HCT116 (cell line): ENCODE measurements around the gene RTN1. TPM values are rescaled to one million over a fixed set of nuclear protein-coding genes. Genes with fewer than 3 reads are reported as not detected.
"Not testable (repeated sequence)": the region's sequence is repeated elsewhere in the genome, so short reads cannot be mapped to it uniquely, and the experiment has no call there.

Experiments
- ATAC-seq: fragments of 200-7000 bp; cut with Tn5 transposase; 2 replicates; pipeline ENCODE4 v1.9.1; 2020; ENCODE audit warnings: mild to moderate bottlenecking, moderate library complexity
- BruUV-seq: library from RNA; stranded (reverse); fragments of 400-500 nt; replicated peaks from 2 replicates; lab custom pipeline; 2021; lab: Mats Ljungman, UMichigan
- CTCF ChIA-PET: fragments of 300-600 bp; sonication (Branson Sonifier 250); formaldehyde crosslinking; loops from one replicate; lab custom pipeline; 2021; ENCODE audit warnings: antibody characterized with exemption; lab: Charles Lee
- POLR2A ChIA-PET: fragments of 300-600, 350-600 bp; sonication (Branson Sonifier 250); formaldehyde crosslinking; loops from one replicate; lab custom pipeline; 2021; ENCODE audit warnings: antibody characterized with exemption; lab: Charles Lee
- RAD21 ChIA-PET, 2 experiments: fragments of 300-600 bp; sonication (Branson Sonifier 250); formaldehyde crosslinking; loops; one replicate each; lab custom pipeline; 2023; ENCODE audit warnings: low total read pairs in 2 of 2; ENCODE audit not compliant: uncharacterized antibody in 2 of 2, unreplicated experiment in 2 of 2, low non-redundant PET in 1 of 2; lab: Charles Lee
- DNase-seq: peaks from one replicate; pipeline ENCODE4 v3.0.0-alpha.2; 2010; ENCODE audit warnings: low read depth, low spot score
- H2AFZ ChIP-seq: fragments of 200-600 bp; shearing (Covaris generic), sonication (generic); 2 replicates; pipeline ENCODE4 v1.6.1; 2017; ENCODE audit warnings: low read depth, mixed run types, mixed read lengths, antibody characterized with exemption, low read length; ENCODE audit not compliant: poor library complexity, severe bottlenecking
- H3K27ac ChIP-seq: 2 replicates; pipeline ENCODE4 v1.5.1; 2012; ENCODE audit warnings: low read depth, low read length
- H3K27me3 ChIP-seq: fragments of 200-600 bp; sonication (generic); 2 replicates; pipeline ENCODE4 v1.6.1; 2016; ENCODE audit warnings: mixed run types, low read length, mixed read lengths; ENCODE audit not compliant: insufficient read depth
- H3K36me3 ChIP-seq, 2 experiments: fragments of 200-500 bp in 1 of 2; fragments of 200-600 bp in 1 of 2; sonication (Bioruptor generic) in 1 of 2; sonication (generic) in 1 of 2; 2 replicates each; pipeline versions ENCODE4 v1.5.1 to v1.6.1; 2014 to 2016; ENCODE audit warnings: low read length in 2 of 2, inconsistent platforms in 1 of 2, mixed read lengths in 1 of 2, mixed run types in 1 of 2; ENCODE audit not compliant: insufficient read depth in 2 of 2, control insufficient read depth in 1 of 2
- H3K4me1 ChIP-seq, 2 experiments: fragments of 200-600 bp in 1 of 2; sonication (generic) in 1 of 2; 2 replicates each; pipeline versions ENCODE4 v1.5.1 to v1.6.1; 2012 to 2017; ENCODE audit warnings: low read length in 2 of 2, inconsistent platforms in 1 of 2, mild to moderate bottlenecking in 1 of 2, mixed read lengths in 1 of 2, mixed run types in 1 of 2, moderate library complexity in 1 of 2; ENCODE audit not compliant: insufficient read depth in 2 of 2, control insufficient read depth in 1 of 2
- H3K4me2 ChIP-seq: fragments of 200-600 bp; sonication (generic); 2 replicates; pipeline ENCODE4 v1.6.1; 2017; ENCODE audit warnings: mixed run types, low read length, mixed read lengths
- H3K4me3 ChIP-seq, 2 experiments: fragments of 200-600 bp in 1 of 2; sonication (generic) in 1 of 2; replicated peaks in 1 of 2; 2 replicates each; pipeline ENCODE4 v1.5.1; 2011 to 2016; ENCODE audit warnings: low read length in 2 of 2, control low read depth in 1 of 2, low read depth in 1 of 2, mild to moderate bottlenecking in 1 of 2, mixed read lengths in 1 of 2, mixed run types in 1 of 2
- H3K79me2 ChIP-seq: fragments of 200-600 bp; sonication (generic); 2 replicates; pipeline ENCODE4 v1.6.1; 2017; ENCODE audit warnings: mild to moderate bottlenecking, mixed run types, low read length, moderate library complexity, mixed read lengths; ENCODE audit not compliant: insufficient read depth
- H3K9ac ChIP-seq: fragments of 200-600 bp; sonication (generic); 2 replicates; pipeline ENCODE4 v1.6.1; 2016; ENCODE audit warnings: low read length, mixed read lengths
- H3K9me2 ChIP-seq: fragments of 200-600 bp; sonication (generic), shearing (Covaris generic); 2 replicates; pipeline ENCODE4 v1.6.1; 2017; ENCODE audit warnings: mixed run types, mild to moderate bottlenecking, moderate library complexity; ENCODE audit not compliant: insufficient read depth
- H3K9me3 ChIP-seq, 2 experiments: fragments of 200-500 bp in 1 of 2; fragments of 200-600 bp in 1 of 2; sonication (Bioruptor generic) in 1 of 2; sonication (generic) in 1 of 2; 2 replicates each; pipeline ENCODE4 v1.6.1; 2014 to 2017; ENCODE audit warnings: low read length in 2 of 2, mixed read lengths in 2 of 2, inconsistent platforms in 1 of 2, low read depth in 1 of 2, mild to moderate bottlenecking in 1 of 2, mixed run types in 1 of 2, moderate library complexity in 1 of 2; ENCODE audit not compliant: control insufficient read depth in 1 of 2, insufficient read depth in 1 of 2
- H4K20me1 ChIP-seq: fragments of 200-600 bp; sonication (generic), shearing (Covaris generic); 2 replicates; pipeline ENCODE4 v1.6.1; 2017; ENCODE audit warnings: mixed run types, mild to moderate bottlenecking, moderate library complexity; ENCODE audit not compliant: insufficient read depth
- EGR1 ChIP-seq: IDR thresholded peaks from 2 replicates; pipeline ENCODE4 v1.6.1; 2012; ENCODE audit warnings: low read depth
- EZH2phosphoT487 ChIP-seq: fragments of 200-600 bp; IDR thresholded peaks from 2 replicates; pipeline ENCODE4 v1.6.1; 2018; ENCODE audit warnings: antibody characterized with exemption, borderline replicate concordance
- POLR2A ChIP-seq: IDR thresholded peaks from 2 replicates; pipeline ENCODE4 v1.7.0; 2011; ENCODE audit warnings: borderline replicate concordance; ENCODE audit not compliant: insufficient read depth, insufficient read length; ENCODE audit errors: extremely low read depth
- SP1 ChIP-seq: IDR thresholded peaks from 2 replicates; pipeline ENCODE4 v1.6.1; 2012; ENCODE audit warnings: low read depth
- SRF ChIP-seq: IDR thresholded peaks from 2 replicates; pipeline ENCODE4 v1.6.1; 2012; ENCODE audit warnings: low read depth
- TCF7L2 ChIP-seq: IDR thresholded peaks from 2 replicates; pipeline ENCODE4 v1.7.0; 2011; ENCODE audit warnings: borderline replicate concordance, inconsistent platforms; ENCODE audit not compliant: insufficient read depth, insufficient read length; ENCODE audit errors: extremely low read depth
- ZBTB33 ChIP-seq: IDR thresholded peaks from 2 replicates; pipeline ENCODE4 v1.6.1; 2011; ENCODE audit warnings: mild to moderate bottlenecking, low read length, moderate library complexity; ENCODE audit not compliant: insufficient replicate concordance; ENCODE audit errors: extremely low read depth
- ZFX ChIP-seq: fragments of 450-650 bp; IDR thresholded peaks from 2 replicates; pipeline ENCODE4 v1.6.1; 2017
- ZNF274 ChIP-seq: fragments of 200-500 bp; sonication (Bioruptor generic); IDR thresholded peaks from 2 replicates; pipeline ENCODE4 v1.6.1; 2014; ENCODE audit warnings: mild to moderate bottlenecking, low read depth, low read length, inconsistent platforms
- intact Hi-C: fragments of 100-400 bp; cut with micrococcal nuclease; formaldehyde crosslinking; loops from 2 replicates; pipeline ENCODE4 v1.10.0; 2022
- total RNA-seq: library from RNA; stranded (reverse); gene quantifications from one replicate; pipeline ENCODE4 v1.2.1, GENCODE V29; 2021; ENCODE audit not compliant: unreplicated experiment
- TF ChIP-seq, protein P1 (sequence below), 3 experiments: fragments of 200-600 bp in 1 of 3; sonication (generic) in 1 of 3; IDR thresholded peaks in 2 of 3; conservative IDR thresholded peaks in 1 of 3; 2 replicates each; pipeline ENCODE4 v1.5.1; 2012 to 2017; ENCODE audit warnings: low read depth in 2 of 3, low read length in 2 of 3, antibody characterized with exemption in 1 of 3, borderline replicate concordance in 1 of 3, control low read depth in 1 of 3, mild to moderate bottlenecking in 1 of 3, mixed read lengths in 1 of 3, mixed run types in 1 of 3, moderate library complexity in 1 of 3; ENCODE audit not compliant: insufficient read depth in 1 of 3

The RTN1 gene
- total RNA-seq, 1 experiment from 2014 or later, result 0.57 TPM

DNA sequence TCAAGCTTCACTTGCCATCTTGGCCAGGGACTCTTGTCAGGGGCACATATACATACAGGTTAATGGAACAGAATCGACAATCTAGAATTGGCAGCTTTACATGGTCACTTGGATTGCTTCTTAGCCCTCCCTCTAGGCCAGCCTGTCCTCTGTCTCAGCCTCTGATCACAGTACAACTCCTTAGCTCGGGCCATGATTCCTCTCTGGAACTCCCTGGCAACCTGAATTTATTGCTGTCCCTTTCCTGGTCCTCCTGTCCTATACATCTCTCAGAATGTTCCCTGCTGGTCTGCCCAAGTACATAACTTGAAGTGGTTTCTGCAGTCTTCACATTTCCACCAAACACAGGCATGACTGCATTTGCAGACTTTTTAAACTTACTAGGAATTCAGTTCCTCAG lies 214.1 kb downstream of the RTN1 start:
- Histone ChIP-seq H3K36me3 (no peaks in the 10 kb centered on the region), H3K4me1 (no peaks in the 10 kb centered on the region), H3K9me2 (no peaks in the 10 kb centered on the region), H2AFZ (no peak overlapping the region), H3K9ac (no peak overlapping the region), H3K79me2 (no peaks in the 10 kb centered on the region), H3K27ac (no peak overlapping the region), H3K4me2 (no peak overlapping the region), H3K9me3 (no peaks in the 10 kb centered on the region), H3K27me3 (no peaks in the 10 kb centered on the region), H4K20me1 (no peaks in the 10 kb centered on the region), H3K4me3 (no peak overlapping the region)
- ChIA-PET RAD21 (no interaction called here), CTCF (interaction anchor here (0.9 kb wide), 1 partner anchor 241 kb away, joined by 3 read pairs; no protein-coding TSS in a partner anchor), POLR2A (no interaction called here)
- intact Hi-C loops, result no loop called here
- no peak for TF ChIP-seq ZBTB33
- TF ChIP-seq EZH2phosphoT487, result no peak
- TF ChIP-seq TCF7L2, result no peak
- no peak for TF ChIP-seq ZFX
- TF ChIP-seq SP1, result no peak
- TF ChIP-seq SRF, result no peak
- TF ChIP-seq EGR1, result no peak
- TF ChIP-seq ZNF274, result no peak
- no peak for TF ChIP-seq POLR2A
- TF ChIP-seq, protein P1, sequence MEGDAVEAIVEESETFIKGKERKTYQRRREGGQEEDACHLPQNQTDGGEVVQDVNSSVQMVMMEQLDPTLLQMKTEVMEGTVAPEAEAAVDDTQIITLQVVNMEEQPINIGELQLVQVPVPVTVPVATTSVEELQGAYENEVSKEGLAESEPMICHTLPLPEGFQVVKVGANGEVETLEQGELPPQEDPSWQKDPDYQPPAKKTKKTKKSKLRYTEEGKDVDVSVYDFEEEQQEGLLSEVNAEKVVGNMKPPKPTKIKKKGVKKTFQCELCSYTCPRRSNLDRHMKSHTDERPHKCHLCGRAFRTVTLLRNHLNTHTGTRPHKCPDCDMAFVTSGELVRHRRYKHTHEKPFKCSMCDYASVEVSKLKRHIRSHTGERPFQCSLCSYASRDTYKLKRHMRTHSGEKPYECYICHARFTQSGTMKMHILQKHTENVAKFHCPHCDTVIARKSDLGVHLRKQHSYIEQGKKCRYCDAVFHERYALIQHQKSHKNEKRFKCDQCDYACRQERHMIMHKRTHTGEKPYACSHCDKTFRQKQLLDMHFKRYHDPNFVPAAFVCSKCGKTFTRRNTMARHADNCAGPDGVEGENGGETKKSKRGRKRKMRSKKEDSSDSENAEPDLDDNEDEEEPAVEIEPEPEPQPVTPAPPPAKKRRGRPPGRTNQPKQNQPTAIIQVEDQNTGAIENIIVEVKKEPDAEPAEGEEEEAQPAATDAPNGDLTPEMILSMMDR (IDR thresholded peaks at IDR 0.05 in 2 of 3, conservative IDR thresholded peaks at IDR 0.05 in 1 of 3; ENCODE audit: borderline replicate concordance in 1 of 3, insufficient read depth in 1 of 3, low read depth in 2 of 3, low read length in 2 of 3), result no peak
- ATAC-seq (no peak), DNase-seq (no peak)
- no TSS peak for BruUV-seq

DNA sequence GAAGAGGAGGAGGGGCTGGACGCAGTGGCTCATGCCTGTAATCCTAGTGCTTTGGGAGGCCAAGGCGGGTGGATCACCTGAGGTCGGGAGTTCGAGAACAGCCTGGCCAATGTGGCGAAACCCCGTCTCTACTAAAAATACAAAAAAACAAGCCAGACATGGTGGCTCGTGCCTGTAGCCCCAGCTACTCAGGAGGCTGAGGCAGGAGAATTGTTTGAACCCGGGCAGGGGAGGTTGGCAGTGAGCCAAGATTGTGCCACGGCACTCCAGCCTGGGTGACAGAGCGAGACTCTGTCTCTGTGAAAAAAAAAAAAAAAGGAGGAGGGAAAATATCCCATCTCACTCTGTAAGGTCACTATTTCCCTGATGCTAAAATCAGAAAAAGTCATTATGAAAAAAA lies 216.4 kb downstream of the RTN1 start:
- H3K4me2 ChIP-seq, H3K9ac ChIP-seq, DNase-seq, H3K79me2 ChIP-seq, H3K9me2 ChIP-seq, CTCF ChIA-PET, H3K36me3 ChIP-seq, H3K9me3 ChIP-seq, H3K4me1 ChIP-seq, H4K20me1 ChIP-seq, H2AFZ ChIP-seq, BruUV-seq, H3K27me3 ChIP-seq, POLR2A ChIA-PET, ATAC-seq, intact Hi-C loops, H3K4me3 ChIP-seq, H3K27ac ChIP-seq, RAD21 ChIA-PET: not testable (repeated sequence)

DNA sequence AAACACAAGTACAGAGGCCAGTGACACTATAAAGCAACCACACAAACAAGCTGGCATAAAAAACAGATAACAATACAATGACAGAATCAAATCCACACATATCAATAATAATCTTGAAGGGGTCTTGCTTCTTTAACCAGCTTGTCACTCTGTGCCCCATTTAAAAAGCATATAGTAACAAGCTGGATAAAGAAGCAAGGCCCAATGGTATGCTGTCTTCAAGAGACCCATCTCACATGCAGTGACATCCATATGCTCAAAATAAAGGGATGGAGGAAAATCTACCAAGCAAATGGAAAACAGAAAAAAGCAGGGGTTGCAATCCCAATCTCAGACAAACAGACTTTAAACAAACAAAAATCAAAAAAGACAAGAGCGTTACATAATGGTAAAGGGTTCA lies 223.7 kb downstream of the RTN1 start:
- H3K36me3 ChIP-seq, H3K4me3 ChIP-seq, H3K4me2 ChIP-seq, ATAC-seq, H4K20me1 ChIP-seq, H3K9ac ChIP-seq, H3K79me2 ChIP-seq, H3K9me2 ChIP-seq, H3K27ac ChIP-seq, H2AFZ ChIP-seq, POLR2A ChIA-PET, DNase-seq, H3K4me1 ChIP-seq, RAD21 ChIA-PET, H3K27me3 ChIP-seq, CTCF ChIA-PET, BruUV-seq: not testable (repeated sequence)
- intact Hi-C loops, result loop anchor here (10.0 kb wide), 1 partner anchor 1672 kb away; no protein-coding TSS in a partner anchor
- peaks cover 0 to 14% of the 10 kb centered on the region in 2 experiments; a peak in 3 of 4 replicates for H3K9me3 ChIP-seq
